CD14-positive monocyte (primary cell): Measurements from ENCODE around the gene GALP. TPM values are rescaled to one million over a fixed set of nuclear protein-coding genes. Genes with fewer than 3 reads are reported as not detected.

Experiments used
- DNase-seq, 3 donors: peaks; one replicate each; pipeline ENCODE4 v3.0.0-alpha.2; 2011 to 2022
- H2AFZ ChIP-seq: 2 replicates; pipeline ENCODE4 v1.6.0; 2012; ENCODE audit warnings: mild to moderate bottlenecking, low read depth, low read length, inconsistent platforms; ENCODE audit not compliant: insufficient read depth, poor library complexity, severe bottlenecking
- H3K27ac ChIP-seq, 2 donors: 1 replicate in 1 of 2; 2 replicates in 1 of 2; pipeline ENCODE4 v1.5.1; 2012 to 2013; ENCODE audit warnings: low read length in 2 of 2, control low read depth in 1 of 2, inconsistent platforms in 1 of 2, low read depth in 1 of 2, mild to moderate bottlenecking in 1 of 2
- H3K27me3 ChIP-seq, 2 donors: one replicate each; pipeline versions ENCODE4 v1.6.0 to v1.6.1; 2011 to 2013; ENCODE audit warnings: low read length in 2 of 2; ENCODE audit not compliant: control insufficient read depth in 2 of 2, insufficient read depth in 2 of 2
- H3K36me3 ChIP-seq, 2 donors: replicated peaks in 1 of 2; 1 replicate in 1 of 2; 2 replicates in 1 of 2; pipeline versions ENCODE4 v1.5.1 to v1.6.1; 2012 to 2013; ENCODE audit warnings: low read length in 2 of 2, control low read depth in 1 of 2, inconsistent platforms in 1 of 2, mild to moderate bottlenecking in 1 of 2; ENCODE audit not compliant: insufficient read depth in 2 of 2, control insufficient read depth in 1 of 2
- H3K4me1 ChIP-seq, 2 donors: 1 replicate in 1 of 2; 2 replicates in 1 of 2; pipeline versions ENCODE4 v1.5.1 to v1.6.1; 2012 to 2013; ENCODE audit warnings: low read length in 2 of 2, control low read depth in 1 of 2, inconsistent platforms in 1 of 2, mild to moderate bottlenecking in 1 of 2, moderate library complexity in 1 of 2; ENCODE audit not compliant: insufficient read depth in 2 of 2, control insufficient read depth in 1 of 2
- H3K4me2 ChIP-seq: replicated peaks from 2 replicates; pipeline ENCODE3; 2012; ENCODE audit warnings: low read length, moderate library complexity, mild to moderate bottlenecking; ENCODE audit not compliant: poor library complexity, severe bottlenecking; ENCODE audit errors: extremely low read depth
- H3K4me3 ChIP-seq, 3 experiments: fragments of 200-600 bp in 1 of 3; sonication (generic) in 1 of 3; replicated peaks in 1 of 3; 1 replicate in 2 of 3; 2 replicates in 1 of 3; pipeline ENCODE4 v1.5.1; 2011 to 2013; ENCODE audit warnings: low read length in 3 of 3, mild to moderate bottlenecking in 3 of 3, control low read depth in 2 of 3, low read depth in 2 of 3, inconsistent platforms in 1 of 3, moderate library complexity in 1 of 3
- H3K79me2 ChIP-seq: 2 replicates; pipeline ENCODE4 v1.6.0; 2012; ENCODE audit warnings: mild to moderate bottlenecking, control low read depth, inconsistent platforms, low read length, moderate library complexity; ENCODE audit not compliant: insufficient read depth
- H3K9ac ChIP-seq: 2 replicates; pipeline ENCODE4 v1.6.0; 2017; ENCODE audit warnings: low read length, mild to moderate bottlenecking; ENCODE audit not compliant: insufficient read depth, poor library complexity, severe bottlenecking
- H3K9me3 ChIP-seq, 2 donors: replicated peaks in 1 of 2; 1 replicate in 1 of 2; 2 replicates in 1 of 2; pipeline versions ENCODE4 v1.5.1 to v1.6.1; 2012 to 2013; ENCODE audit warnings: low read length in 2 of 2, control low read depth in 1 of 2; ENCODE audit not compliant: control insufficient read depth in 1 of 2, insufficient read depth in 1 of 2
- H4K20me1 ChIP-seq: 2 replicates; pipeline ENCODE4 v1.6.0; 2012; ENCODE audit warnings: mild to moderate bottlenecking, low read length, control low read depth, moderate library complexity; ENCODE audit not compliant: insufficient read depth
- H3K27ac Mint-ChIP-seq, 7 donors: one replicate each; pipeline ENCODE4 v1.8.0; 2020; ENCODE audit warnings: mild to moderate bottlenecking in 7 of 7, mixed read lengths in 7 of 7, moderate library complexity in 6 of 7, inconsistent platforms in 2 of 7
- H3K27me3 Mint-ChIP-seq, 3 donors: one replicate each; pipeline ENCODE4 v1.8.0; 2021 to 2022; ENCODE audit warnings: low read depth in 3 of 3, mild to moderate bottlenecking in 3 of 3, mixed read lengths in 3 of 3, moderate library complexity in 3 of 3, inconsistent platforms in 1 of 3
- H3K36me3 Mint-ChIP-seq, 2 donors: one replicate each; pipeline ENCODE4 v1.8.0; 2020; ENCODE audit warnings: mixed read lengths in 2 of 2, inconsistent platforms in 1 of 2, mild to moderate bottlenecking in 1 of 2
- H3K4me1 Mint-ChIP-seq: one replicate; pipeline ENCODE4 v1.8.0; 2020; ENCODE audit warnings: mild to moderate bottlenecking, mixed read lengths
- H3K4me3 Mint-ChIP-seq, 2 donors: one replicate each; pipeline ENCODE4 v1.8.0; 2020; ENCODE audit warnings: mild to moderate bottlenecking in 2 of 2, mixed read lengths in 2 of 2, moderate library complexity in 1 of 2
- H3K9me3 Mint-ChIP-seq, 7 donors: one replicate each; pipeline ENCODE4 v1.8.0; 2020 to 2022; ENCODE audit warnings: mixed read lengths in 7 of 7, mild to moderate bottlenecking in 6 of 7, moderate library complexity in 6 of 7, inconsistent platforms in 2 of 7
- CTCF ChIP-seq: fragments of 200-600 bp; IDR thresholded peaks from one replicate; pipeline ENCODE4 v1.8.0; 2022; ENCODE audit warnings: antibody characterized with exemption, mild to moderate bottlenecking
- WGBS: methylation state at CpG from one replicate; pipeline ENCODE4 v1.1.5; 2013; ENCODE audit warnings: missing lambda C conversion rate; ENCODE audit not compliant: insufficient coverage; 5-methylcytosine and 5-hydroxymethylcytosine counted together
- intact Hi-C, 2 donors: fragments of 100-400 bp; cut with micrococcal nuclease; formaldehyde crosslinking; loops; one replicate each; pipeline versions ENCODE4 v1.15.0 to v1.15.1; 2023
- polyA plus RNA-seq, 3 donors: library from polyadenylated mRNA; depleted of rRNA in 1 of 3; unstranded in 2 of 3; stranded (reverse) in 1 of 3; fragments of 300-500 nt in 2 of 3; fragments of >200 nt in 1 of 3; fragmentation: Illumina TruSeq in 2 of 3; gene quantifications; 1 replicate in 2 of 3; 2 replicates in 1 of 3; pipeline ENCODE4 v1.2.3, GENCODE V29; 2012 to 2021

Gene GALP
- polyA plus RNA-seq, 3 donors: not detected

DNA sequence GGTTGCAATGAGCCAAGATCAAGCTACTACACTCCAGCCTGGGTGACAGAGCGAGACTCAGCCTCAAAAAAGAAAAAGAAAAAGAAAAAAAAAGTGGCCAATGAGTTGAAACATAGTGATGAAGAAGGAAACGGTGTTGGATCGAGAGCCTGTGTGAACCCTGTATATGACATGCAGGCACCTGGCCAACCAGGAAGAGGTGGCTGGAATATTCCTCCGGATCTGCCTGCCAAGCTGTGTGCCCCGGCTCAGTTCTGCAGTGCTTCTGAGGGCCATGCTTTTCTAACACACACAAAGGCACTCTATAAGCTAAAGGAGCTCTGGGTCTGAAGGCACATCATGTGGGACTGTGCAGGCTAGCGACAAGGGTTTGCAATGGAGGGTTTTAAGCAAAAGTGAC, 38.4 kb upstream of the GALP start:
- H3K27ac ChIP-seq: peak overlapping the region; percentile 62 to 76
- no peaks in the 10 kb centered on the region for H4K20me1 ChIP-seq
- H3K9me3 Mint-ChIP-seq: no peaks in the 10 kb centered on the region
- H3K9ac ChIP-seq: no peak overlapping the region
- no peak for TF ChIP-seq CTCF
- H2AFZ ChIP-seq: peak overlapping the region; percentile 59
- H3K4me1 ChIP-seq: peaks cover 39 to 43% of the 10 kb centered on the region in 2 donors
- H3K36me3 Mint-ChIP-seq: no peaks in the 10 kb centered on the region
- no peak overlapping the region for H3K4me3 Mint-ChIP-seq
- no peak for DNase-seq
- 70% methylated on average over 5 of the region's 6 CpGs for WGBS
- peaks cover 3% of the 10 kb centered on the region for H3K79me2 ChIP-seq
- H3K27me3 ChIP-seq: no peaks in the 10 kb centered on the region
- peaks cover 55% of the 10 kb centered on the region for H3K4me1 Mint-ChIP-seq
- peak overlapping the region in 1 of 3 experiments; percentile 19 for H3K4me3 ChIP-seq
- no peaks in the 10 kb centered on the region for H3K9me3 ChIP-seq
- no peaks in the 10 kb centered on the region for H3K27me3 Mint-ChIP-seq
- intact Hi-C loops: no loop called here
- no peaks in the 10 kb centered on the region for H3K36me3 ChIP-seq
- peak overlapping the region; percentile 58 to 90 (median 84) for H3K27ac Mint-ChIP-seq
- H3K4me2 ChIP-seq: no peak overlapping the region

- H3K9ac ChIP-seq: no peak overlapping the region
- peak overlapping the region; percentile 45 to 90 (median 84) for H3K27ac Mint-ChIP-seq
- H3K27ac ChIP-seq: peak overlapping the region; percentile 62 to 76
- no peaks in the 10 kb centered on the region for H3K27me3 ChIP-seq
- no peaks in the 10 kb centered on the region for H4K20me1 ChIP-seq
- H2AFZ ChIP-seq: peak overlapping the region; percentile 59
- H3K27me3 Mint-ChIP-seq: no peaks in the 10 kb centered on the region
- intact Hi-C loops: no loop called here
- peaks cover 39 to 43% of the 10 kb centered on the region in 2 donors for H3K4me1 ChIP-seq
- peak overlapping the region in 1 of 3 experiments; percentile 19 for H3K4me3 ChIP-seq
- no peaks in the 10 kb centered on the region for H3K9me3 Mint-ChIP-seq
- peak overlapping the region; percentile 26 for H3K4me2 ChIP-seq
- WGBS: 80% methylated on average over 1 of the region's 3 CpGs
- TF ChIP-seq CTCF: no peak
- peaks cover 6% of the 10 kb centered on the region for H3K79me2 ChIP-seq
- H3K4me3 Mint-ChIP-seq: peak overlapping the region; percentile 48 to 60
- peaks cover 57% of the 10 kb centered on the region for H3K4me1 Mint-ChIP-seq
- H3K36me3 ChIP-seq: no peaks in the 10 kb centered on the region
- H3K36me3 Mint-ChIP-seq: no peaks in the 10 kb centered on the region
- peak in 2 of 3 donors; percentile 27 to 30 for DNase-seq
- no peaks in the 10 kb centered on the region for H3K9me3 ChIP-seq
These were observed 37.7 kb upstream of the GALP start for GRCh38 chr19:56138069-56138468.
